CD4-positive, CD25-positive, alpha-beta regulatory T cell (primary cell): ENCODE results near the gene APBA2. TPM values are rescaled to one million over a fixed set of nuclear protein-coding genes. Genes with fewer than 3 reads are reported as not detected.

Experiments
- polyA plus RNA-seq, 4 donors: library from polyadenylated mRNA; unstranded; fragments of 300-500 nt; fragmentation: Illumina TruSeq; gene quantifications; one replicate each; pipeline ENCODE4 v1.2.3, GENCODE V29; 2021
- total RNA-seq: library from RNA; stranded (reverse); gene quantifications from one replicate; pipeline ENCODE4 v1.2.3, GENCODE V29; 2022

APBA2 gene
- total and polyA plus RNA-seq, 5 donors from 2014 or later, result 8.6 to 24.2 (median 13.9) TPM

Other genes with a start within 250 kb of the APBA2 start
- 1.1 TPM for gene GOLGA8M, start 173.6 kb upstream of the APBA2 start, total RNA-seq
- not detected for gene GOLGA8M, start 173.6 kb upstream of the APBA2 start, polyA plus RNA-seq
- not detected for gene GOLGA6L7, start 37.3 kb upstream of the APBA2 start, total RNA-seq
- not detected for gene GOLGA6L7, start 37.3 kb upstream of the APBA2 start, polyA plus RNA-seq